Lung (tissue), 12 donors: ENCODE data around the gene DDIT4L. TPM values are rescaled to one million over a fixed set of nuclear protein-coding genes. Genes with fewer than 3 reads are reported as not detected.

Experiments used
- ATAC-seq: fragments of 200-7000 bp; cut with Tn5 transposase; one replicate; pipeline ENCODE4 v1.9.1; 2020; ENCODE audit warnings: moderate number of reproducible peaks; ENCODE audit not compliant: insufficient read depth, low FRiP score
- DNase-seq, 3 donors: peaks; one replicate each; pipeline ENCODE4 v3.0.0-alpha.2; 2013 to 2017
- H3K27ac ChIP-seq, 2 donors: one replicate each; pipeline ENCODE4 v1.5.1; 2013; ENCODE audit warnings: mild to moderate bottlenecking in 2 of 2, moderate library complexity in 2 of 2, control low read depth in 1 of 2, inconsistent platforms in 1 of 2, low read depth in 1 of 2, low read length in 1 of 2
- H3K27me3 ChIP-seq, 3 donors: one replicate each; pipeline ENCODE4 v1.5.1; 2013; ENCODE audit warnings: low read length in 2 of 3; ENCODE audit not compliant: control insufficient read depth in 3 of 3, insufficient read depth in 3 of 3
- H3K36me3 ChIP-seq, 4 donors: one replicate each; pipeline ENCODE4 v1.5.1; 2013; ENCODE audit warnings: low read length in 4 of 4, mild to moderate bottlenecking in 1 of 4, moderate library complexity in 1 of 4; ENCODE audit not compliant: control insufficient read depth in 4 of 4, insufficient read depth in 4 of 4
- H3K4me1 ChIP-seq, 5 donors: one replicate each; pipeline ENCODE4 v1.5.1; 2013; ENCODE audit warnings: low read length in 5 of 5, mild to moderate bottlenecking in 2 of 5, moderate library complexity in 1 of 5; ENCODE audit not compliant: control insufficient read depth in 5 of 5, insufficient read depth in 5 of 5
- H3K4me3 ChIP-seq: one replicate; pipeline ENCODE4 v1.5.1; 2013; ENCODE audit warnings: mild to moderate bottlenecking, control low read depth, moderate library complexity
- H3K9ac ChIP-seq, 2 donors: one replicate each; pipeline ENCODE4 v1.5.1; 2013; ENCODE audit warnings: low read length in 2 of 2, control low read depth in 1 of 2; ENCODE audit not compliant: insufficient read depth in 1 of 2
- H3K9me3 ChIP-seq, 4 donors: one replicate each; pipeline ENCODE4 v1.5.1; 2013; ENCODE audit warnings: low read length in 3 of 4, mild to moderate bottlenecking in 1 of 4, moderate library complexity in 1 of 4; ENCODE audit not compliant: control insufficient read depth in 4 of 4, insufficient read depth in 3 of 4
- WGBS, 2 donors: extraction: QIAGEN DNeasy Blood & Tissue Kit; methylation state at CpG; one replicate each; pipeline ENCODE4 v1.1.7; 2013; 5-methylcytosine and 5-hydroxymethylcytosine counted together
- polyA plus RNA-seq, 2 donors: library from polyadenylated mRNA; stranded (reverse); fragments of 200-250 nt; gene quantifications; one replicate each; pipeline ENCODE4 v1.2.1, GENCODE V29; 2013
- total RNA-seq, 2 donors: library from RNA; depleted of rRNA in 1 of 2; stranded (reverse); fragments of >200 nt in 1 of 2; gene quantifications; one replicate each; pipeline ENCODE4 v1.2.1, GENCODE V29; 2014 to 2021
- TF ChIP-seq, protein P1 (sequence below): IDR thresholded peaks from 2 replicates; pipeline ENCODE4 v1.5.1; 2012; ENCODE audit warnings: mild to moderate bottlenecking; ENCODE audit errors: control extremely low read depth, extremely low read depth
- donor health status: control.
- donor health status: control.
- donor health status: Bipolar disorder and iron deficiency.
- donor health status: healthy.
- donor health status: DM: yes; HTN: yes; CAD: no.

DDIT4L gene
- total and polyA plus RNA-seq, 4 donors: 0.47 to 3.0 (median 1.1) TPM

DNA sequence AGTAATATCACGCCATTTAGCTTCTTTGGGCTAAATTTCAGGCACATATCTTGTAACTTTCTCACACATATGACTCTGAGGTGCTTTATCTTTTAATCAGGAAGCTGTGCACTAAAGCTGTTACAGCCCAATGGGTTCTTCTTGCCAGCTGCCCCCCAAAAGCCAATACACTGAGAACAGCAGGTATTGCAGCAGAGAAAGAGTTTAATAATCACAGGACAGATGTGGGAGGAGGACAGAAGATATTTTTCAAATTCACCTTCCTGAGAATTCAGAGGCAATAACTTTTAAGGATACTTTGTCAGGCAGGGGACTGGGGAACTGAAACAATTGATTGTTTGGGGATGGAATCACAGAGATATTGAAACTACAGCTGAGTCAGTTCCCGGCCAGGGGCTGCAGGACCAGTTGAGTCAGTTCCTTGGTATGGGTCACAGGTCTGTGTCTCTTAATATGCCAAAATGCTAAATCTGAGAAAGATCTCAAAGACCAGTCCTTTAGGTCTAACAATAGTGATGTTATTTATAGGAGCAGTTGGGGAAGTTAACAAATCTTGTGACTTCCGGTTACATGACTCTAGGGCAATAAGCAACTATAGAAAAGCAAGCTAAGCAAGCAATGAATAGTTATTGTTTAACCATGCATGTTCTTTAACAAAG, 28.1 kb downstream of the DDIT4L start:
- Histone ChIP-seq H3K9ac (no peak overlapping the region), H3K36me3 (no peaks in the 10 kb centered on the region), H3K27me3 (no peaks in the 10 kb centered on the region), H3K4me3 (no peak overlapping the region), H3K4me1 (no peaks in the 10 kb centered on the region), H3K27ac (no peak overlapping the region), H3K9me3 (peaks cover 0 to 12% (median 4%) of the 10 kb centered on the region in 4 donors)
- no peak for ATAC-seq
- no peak for DNase-seq
- 63 to 89% methylated on average over 3 of the region's 3 CpGs for WGBS, 2 donors
- TF ChIP-seq, protein P1, sequence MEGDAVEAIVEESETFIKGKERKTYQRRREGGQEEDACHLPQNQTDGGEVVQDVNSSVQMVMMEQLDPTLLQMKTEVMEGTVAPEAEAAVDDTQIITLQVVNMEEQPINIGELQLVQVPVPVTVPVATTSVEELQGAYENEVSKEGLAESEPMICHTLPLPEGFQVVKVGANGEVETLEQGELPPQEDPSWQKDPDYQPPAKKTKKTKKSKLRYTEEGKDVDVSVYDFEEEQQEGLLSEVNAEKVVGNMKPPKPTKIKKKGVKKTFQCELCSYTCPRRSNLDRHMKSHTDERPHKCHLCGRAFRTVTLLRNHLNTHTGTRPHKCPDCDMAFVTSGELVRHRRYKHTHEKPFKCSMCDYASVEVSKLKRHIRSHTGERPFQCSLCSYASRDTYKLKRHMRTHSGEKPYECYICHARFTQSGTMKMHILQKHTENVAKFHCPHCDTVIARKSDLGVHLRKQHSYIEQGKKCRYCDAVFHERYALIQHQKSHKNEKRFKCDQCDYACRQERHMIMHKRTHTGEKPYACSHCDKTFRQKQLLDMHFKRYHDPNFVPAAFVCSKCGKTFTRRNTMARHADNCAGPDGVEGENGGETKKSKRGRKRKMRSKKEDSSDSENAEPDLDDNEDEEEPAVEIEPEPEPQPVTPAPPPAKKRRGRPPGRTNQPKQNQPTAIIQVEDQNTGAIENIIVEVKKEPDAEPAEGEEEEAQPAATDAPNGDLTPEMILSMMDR: no peak

DNA sequence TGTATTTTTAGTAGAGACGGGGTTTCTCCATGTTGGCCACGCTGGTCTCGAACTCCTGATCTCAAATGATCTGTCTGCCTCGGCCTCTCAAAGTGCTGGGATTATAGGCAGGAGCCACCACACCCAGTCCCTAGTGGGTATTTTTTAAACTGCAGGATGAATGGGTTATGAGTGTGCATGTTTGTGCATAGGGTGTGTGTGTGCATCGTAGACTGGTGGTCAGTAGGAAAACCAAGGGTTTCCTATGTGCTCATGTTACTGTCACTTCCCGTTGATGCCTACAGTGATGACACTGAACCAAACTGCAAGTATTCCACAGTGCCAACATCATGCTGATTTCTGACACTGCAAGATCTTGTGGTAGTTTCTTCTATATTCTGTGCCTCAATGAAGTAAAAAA, 41.1 kb downstream of the DDIT4L start:
- 92 to 95% methylated on average over 6 of the region's 6 CpGs for WGBS, 2 donors
- TF ChIP-seq, protein P1: no peak
- Histone ChIP-seq H3K4me3 (no peak overlapping the region), H3K36me3 (no peaks in the 10 kb centered on the region), H3K9me3 (no peaks in the 10 kb centered on the region), H3K9ac (no peak overlapping the region), H3K27ac (no peak overlapping the region), H3K27me3 (no peaks in the 10 kb centered on the region), H3K4me1 (peaks cover 0 to 6% (median 0%) of the 10 kb centered on the region in 5 donors)
- ATAC-seq (no peak), DNase-seq (no peak)

DNA sequence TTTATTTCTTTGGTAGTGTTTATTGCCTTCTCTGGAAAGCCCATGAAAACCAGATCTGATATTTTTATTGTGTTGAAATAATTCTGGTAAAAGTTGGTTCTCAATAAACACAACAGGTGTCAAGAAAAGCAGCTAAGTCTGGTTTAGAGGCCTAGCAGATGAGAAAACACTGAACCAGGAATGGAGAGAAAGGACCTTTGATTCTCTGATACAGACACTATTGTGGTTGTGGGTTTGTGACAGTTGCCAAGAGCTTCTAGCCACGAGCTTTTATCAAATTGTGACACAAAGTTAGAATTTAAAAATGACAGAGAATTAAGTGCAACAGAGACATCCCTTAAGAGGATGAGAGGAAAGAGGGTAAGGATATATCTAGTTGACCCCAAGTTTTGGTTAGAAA, 42.6 kb downstream of the DDIT4L start:
- Histone ChIP-seq H3K4me1 (peaks cover 0 to 6% (median 0%) of the 10 kb centered on the region in 5 donors), H3K9me3 (no peaks in the 10 kb centered on the region), H3K27me3 (no peaks in the 10 kb centered on the region), H3K4me3 (no peak overlapping the region), H3K36me3 (no peaks in the 10 kb centered on the region), H3K9ac (no peak overlapping the region), H3K27ac (no peak overlapping the region)
- WGBS, 2 donors: 55 to 64% methylated on average over 1 of the region's 1 CpG
- DNase-seq: no peak
- TF ChIP-seq, protein P1: no peak
- no peak for ATAC-seq

DNA sequence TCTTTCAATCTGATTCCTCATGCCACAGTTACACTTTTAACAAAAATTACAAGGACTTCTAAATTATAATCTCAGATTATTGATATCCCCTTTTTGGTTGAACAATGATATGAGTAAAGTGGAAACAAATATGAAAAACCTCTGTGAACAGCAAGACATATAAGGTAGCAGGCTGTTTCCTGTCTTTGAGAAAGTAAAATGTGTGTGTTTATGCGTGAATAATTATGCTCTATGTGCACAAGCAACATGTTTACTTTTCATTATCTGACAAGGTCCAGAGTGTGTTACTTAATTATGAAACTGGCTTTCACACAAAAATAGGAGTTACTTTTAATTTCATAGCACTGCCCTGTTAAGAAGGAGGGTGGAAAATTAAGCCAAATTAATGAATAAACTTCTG, 43.1 kb downstream of the DDIT4L start:
- no peak overlapping the region for H3K4me3 ChIP-seq
- no peaks in the 10 kb centered on the region for H3K36me3 ChIP-seq
- H3K27me3 ChIP-seq: no peaks in the 10 kb centered on the region
- ATAC-seq (no peak), DNase-seq (no peak)
- TF ChIP-seq, protein P1: no peak
- WGBS, 2 donors: 60 to 66% methylated on average over 1 of the region's 1 CpG
- H3K4me1 ChIP-seq: peaks cover 0 to 6% (median 0%) of the 10 kb centered on the region in 5 donors
- no peak overlapping the region for H3K9ac ChIP-seq
- H3K27ac ChIP-seq: no peak overlapping the region
- no peaks in the 10 kb centered on the region for H3K9me3 ChIP-seq
